NCI-H2196 treated with DMSO at 0.1 percent for 48 hours (cell line): ENCODE results near the gene GJD2.

Experiments used
- DNase-seq: peaks from one replicate; lab custom pipeline; 2025; ENCODE audit not compliant: unreplicated experiment; lab: John Stamatoyannopoulos, UW

Gene GJD2

DNA sequence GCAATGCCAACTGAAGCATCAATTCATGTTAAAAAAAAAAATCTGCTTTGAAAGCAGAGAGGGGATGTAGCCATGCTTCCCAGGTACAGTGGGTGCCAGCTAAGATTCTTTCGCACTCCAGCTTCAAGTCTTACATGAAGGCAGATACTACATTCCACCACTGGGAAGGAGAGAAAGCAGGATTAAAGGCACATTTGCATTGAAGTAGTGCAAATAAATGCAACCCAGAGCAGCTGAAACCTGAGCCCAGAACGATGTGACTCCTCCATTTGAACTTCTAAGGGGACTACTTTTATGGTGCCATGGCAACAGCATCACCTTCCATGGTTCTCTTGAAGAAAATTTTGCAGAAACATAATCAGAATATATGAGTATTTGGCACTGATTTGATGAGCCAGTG is 19.1 kb upstream of the GJD2 start:
- no peak for DNase-seq

DNA sequence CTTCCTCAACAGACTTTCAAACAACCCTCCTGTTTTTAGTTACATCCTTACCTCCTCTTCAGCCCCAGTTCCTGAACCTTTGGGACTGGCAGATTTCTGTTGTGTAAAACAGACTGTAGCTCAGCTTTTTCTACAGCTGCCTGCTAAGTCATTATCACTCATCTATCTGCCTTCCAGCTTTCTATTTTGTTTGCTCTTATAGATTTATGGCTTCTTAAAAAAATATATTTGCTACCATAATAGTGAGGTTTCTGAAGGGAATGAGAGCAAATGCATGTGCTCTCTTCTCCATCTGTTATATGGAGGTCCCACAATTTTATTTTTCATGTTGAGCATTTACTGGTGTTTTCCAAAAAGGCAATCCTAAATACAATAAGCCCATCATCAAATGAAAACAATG is 18.2 kb upstream of the GJD2 start:
- no peak for DNase-seq

DNA sequence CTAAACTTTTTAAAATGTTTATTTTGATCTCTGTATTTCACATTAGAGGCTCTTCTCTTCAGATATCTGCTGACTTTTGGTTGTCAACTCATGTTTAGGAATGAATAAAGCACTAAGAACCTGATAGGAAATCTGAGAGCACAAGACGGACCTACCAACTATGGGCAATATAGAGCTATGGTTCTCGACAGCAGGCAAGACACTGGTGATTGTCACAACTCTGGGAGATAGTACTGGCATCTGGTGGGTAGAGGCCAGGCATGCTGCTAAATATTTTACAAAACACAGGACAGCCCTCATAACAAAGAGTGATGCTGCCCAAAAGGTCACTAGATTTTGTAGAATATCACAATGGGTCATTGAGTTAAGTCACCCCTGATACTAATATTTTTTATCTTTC is 17.5 kb upstream of the GJD2 start:
- DNase-seq, result no peak

DNA sequence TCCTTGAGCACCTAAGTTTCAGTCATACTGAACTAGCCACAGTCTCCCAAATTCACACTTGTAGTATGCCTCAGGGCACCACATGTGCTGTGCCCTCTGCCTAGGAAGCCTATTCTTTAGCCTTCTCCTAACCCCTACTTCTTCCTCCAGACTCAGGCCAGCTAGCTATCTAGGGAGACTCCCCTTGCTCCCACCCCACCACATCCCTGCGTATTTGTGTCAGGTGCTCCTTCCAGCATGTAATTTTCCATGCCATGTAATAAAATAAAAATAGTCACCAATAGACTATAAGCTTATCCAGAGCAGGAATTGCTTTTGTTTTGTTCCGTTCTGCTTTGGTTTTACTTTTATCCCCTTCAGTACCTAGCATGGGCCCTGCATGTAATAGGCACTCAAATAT is 14.9 kb upstream of the GJD2 start:
- DNase-seq, result no peak

DNA sequence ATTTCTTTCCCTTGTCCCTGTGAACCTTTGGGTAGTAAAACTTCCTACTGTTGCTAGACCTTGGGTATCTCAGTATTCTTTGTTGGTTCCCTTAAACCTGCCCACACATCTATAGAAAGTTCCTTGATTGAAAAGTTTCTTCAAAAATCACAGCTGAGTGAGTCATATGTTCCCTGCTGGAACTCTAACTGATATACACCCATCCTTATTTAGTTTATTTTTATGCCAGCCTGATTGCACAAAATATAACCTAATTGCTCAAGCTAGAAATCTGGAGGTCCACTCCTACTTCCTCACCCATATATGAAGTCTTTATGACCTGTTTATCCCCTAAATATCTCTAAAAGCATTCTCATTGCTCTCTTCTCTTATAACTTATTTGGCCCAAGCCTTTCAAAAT is 13.7 kb upstream of the GJD2 start:
- no peak for DNase-seq

DNA sequence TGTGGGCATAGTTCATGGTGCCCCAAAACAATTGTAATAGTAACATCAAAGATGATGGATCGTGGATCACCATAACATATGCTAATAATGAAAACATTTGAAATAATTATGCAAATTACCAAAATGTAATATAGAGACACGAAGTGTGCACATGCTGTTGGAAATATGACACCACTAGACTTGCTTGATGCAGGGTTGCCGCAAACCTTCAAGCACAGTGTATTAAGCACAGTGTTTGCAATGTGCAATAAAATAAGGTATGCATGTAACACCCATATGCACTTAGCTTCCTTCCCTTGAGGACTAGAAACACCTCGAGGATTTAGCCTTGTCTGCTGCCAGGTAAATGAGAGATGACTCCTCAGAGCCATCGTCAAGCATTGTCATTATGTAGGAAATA is 10.9 kb upstream of the GJD2 start:
- no peak for DNase-seq

DNA sequence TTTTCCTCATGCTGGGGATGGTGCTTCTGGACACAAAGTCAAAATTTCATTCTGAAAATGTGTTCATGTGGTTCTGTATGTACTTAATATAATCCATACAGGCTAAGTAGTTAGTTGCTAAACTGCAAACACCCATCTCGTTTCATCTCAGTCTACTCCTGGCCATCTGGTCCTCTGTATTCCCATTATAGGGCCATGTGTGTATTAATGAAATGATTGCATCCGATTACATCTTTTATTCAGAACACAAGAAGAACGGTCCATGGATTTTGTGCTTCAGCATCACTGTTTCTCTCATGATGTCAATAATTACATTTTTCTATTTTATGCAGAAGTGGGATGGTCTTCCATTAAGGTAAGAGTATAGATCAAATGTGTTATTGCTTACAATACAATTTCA is 6.1 kb upstream of the GJD2 start:
- DNase-seq, result no peak

DNA sequence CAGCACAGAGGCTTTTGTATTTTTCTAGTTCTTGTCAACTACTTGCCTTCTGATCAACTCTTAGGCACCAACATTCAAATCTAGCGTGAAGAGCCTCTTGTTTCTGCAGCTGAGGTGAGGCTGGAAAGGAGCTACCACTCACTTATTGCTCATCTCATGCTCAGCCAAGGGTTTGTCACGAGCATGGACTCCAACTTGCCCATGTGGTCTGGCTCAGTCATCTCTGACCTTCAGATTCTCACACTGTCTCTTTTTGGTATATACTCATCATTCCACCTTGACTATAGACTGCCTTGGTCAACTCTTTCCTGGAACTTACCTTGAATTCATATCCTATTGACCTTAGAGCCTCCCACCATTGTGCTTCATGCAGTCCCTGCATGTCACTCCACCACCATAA is 5.2 kb upstream of the GJD2 start:
- DNase-seq, result no peak

DNA sequence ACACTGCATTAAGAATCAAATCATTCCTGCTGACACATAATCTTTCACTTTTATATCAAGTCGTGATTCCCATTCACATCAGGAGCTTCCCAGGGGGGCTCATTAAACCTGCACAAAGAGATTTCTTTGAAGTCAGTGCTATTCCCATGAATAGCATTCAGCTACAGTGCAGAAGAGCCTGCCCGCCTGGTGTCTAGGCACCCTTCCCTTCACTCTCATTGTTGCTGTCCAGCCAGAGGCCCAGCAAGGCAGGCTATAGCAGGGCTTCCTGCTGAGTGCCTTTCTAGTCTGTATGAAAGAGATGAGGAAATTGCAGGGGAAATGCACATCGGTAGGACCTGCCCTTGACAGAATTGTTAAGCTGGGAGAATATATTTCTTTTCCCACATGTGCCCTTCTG is 4.5 kb upstream of the GJD2 start:
- DNase-seq, result no peak

DNA sequence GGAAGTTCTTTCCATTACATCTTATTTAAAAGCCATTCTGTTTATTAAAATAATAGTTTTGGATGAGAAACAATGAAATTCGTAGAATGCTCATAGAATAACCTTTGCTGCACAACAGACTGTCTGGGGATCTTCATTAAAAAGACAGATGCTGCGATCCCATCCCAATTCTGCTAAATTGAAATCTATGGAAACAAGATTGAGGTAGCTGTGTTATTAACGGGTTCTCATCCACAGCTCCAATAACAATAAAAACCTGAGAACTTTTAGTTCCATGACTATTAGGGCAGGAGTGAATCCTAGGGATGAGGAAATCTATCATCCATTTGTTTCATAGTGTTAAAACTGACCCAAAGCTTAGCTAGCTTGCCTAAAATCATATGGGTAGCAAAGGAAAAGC is 2.5 kb upstream of the GJD2 start:
- DNase-seq, result no peak

DNA sequence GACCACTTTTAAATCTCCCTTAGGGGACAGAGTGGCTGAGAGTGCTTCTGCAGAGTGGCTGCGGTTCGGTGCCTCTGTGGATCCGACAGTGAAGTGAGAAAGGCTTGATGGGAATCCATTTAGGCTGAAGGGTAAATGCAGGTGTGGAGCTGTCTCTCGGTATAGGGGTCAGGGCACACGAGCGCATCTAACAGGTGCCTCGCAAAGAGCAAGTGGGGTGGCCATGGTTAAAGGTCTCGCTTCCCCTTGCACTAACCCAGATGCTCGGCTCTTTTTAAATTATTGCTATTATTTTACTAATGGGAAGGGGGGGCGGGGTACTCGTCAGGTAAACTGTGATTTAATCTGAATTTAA is 598 bp upstream of the GJD2 start:
- no peak for DNase-seq

DNA sequence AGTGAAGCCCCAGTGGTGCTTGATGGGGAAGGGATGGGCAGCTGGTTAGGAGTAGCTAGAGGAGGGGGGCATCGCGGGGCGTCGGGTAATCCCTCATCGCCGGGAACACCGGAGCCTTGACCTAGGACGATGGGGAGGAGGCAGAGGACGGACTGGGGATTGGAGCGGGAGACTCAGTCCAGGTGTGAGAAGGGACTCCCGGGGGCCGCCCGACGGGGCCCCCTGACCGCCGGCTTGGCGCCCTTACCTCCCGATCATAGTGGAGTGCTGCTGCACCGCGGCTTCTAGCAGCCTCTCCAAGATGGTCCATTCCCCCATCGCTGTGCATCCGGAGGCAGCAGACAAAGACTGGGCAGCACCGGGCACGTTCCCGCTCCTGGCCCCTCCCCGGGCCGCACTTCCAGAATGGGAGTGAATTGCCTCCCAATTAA is 612 bp downstream of the GJD2 start:
- DNase-seq, result no peak

DNA sequence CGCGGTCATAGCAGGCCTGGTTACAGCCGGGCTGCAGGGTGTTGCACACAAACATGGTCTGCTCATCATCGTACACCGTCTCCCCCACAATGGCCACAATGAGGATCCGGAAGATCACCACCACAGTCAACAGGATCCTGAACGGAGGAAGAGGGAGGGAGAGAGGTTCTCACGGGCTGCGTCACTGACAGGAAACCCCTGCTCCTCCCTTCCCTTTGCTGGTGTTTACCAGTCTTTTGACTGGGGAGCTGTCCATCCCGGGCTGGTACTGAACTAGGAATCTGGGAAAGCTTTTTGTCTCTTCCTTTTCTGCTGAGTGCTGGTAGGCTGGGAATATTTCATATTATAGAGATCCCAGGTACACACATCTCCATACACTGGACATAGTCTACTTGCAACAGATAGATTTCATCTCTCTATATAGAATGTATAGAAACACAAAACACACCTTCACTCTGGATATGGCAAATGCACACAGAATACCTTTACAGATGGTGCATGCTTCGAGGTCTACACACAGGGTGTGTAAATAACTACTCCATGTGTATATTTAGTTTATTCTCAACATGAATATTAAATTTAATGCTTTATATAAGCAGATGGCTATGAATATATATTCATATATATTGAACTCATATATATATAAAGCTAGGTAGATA is 1.4 kb downstream of the GJD2 start:
- no peak for DNase-seq

DNA sequence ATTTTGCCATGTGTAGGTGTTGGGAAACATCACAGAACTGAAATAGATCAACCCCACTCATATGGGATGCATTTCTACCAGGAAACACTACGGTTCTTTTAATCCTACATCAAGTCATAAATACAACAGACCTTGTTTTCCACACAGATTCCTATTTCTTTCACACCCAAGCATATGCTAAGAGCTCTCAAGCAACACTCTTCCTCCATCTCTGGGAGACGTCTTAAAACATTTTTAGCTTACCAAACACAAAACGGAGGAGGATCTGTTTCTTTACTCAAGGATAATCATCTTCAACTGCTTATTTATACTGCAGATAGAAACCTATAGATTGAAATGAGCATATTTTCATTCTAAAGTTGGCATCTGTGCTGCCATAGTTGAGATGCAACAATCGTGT is 5.1 kb downstream of the GJD2 start:
- DNase-seq, result no peak

DNA sequence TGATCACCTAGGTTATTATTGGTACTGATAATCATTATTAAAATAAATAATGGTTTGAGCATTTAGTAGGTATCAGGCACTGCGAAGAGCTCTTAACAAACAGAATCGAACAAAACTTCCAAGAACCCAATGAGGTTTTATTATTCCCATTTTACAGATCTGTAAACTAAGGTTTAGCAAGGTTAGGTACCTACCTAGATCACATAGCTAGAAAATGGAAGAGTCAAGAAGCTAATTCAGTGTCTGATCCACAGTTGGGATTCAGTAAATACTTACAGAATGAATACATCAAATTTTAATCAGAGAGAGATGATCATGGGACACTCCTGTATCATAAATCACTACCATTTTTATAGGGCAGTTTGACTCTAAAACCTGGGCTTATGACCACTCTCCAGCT is 15.5 kb downstream of the GJD2 start:
- DNase-seq, result no peak

DNA sequence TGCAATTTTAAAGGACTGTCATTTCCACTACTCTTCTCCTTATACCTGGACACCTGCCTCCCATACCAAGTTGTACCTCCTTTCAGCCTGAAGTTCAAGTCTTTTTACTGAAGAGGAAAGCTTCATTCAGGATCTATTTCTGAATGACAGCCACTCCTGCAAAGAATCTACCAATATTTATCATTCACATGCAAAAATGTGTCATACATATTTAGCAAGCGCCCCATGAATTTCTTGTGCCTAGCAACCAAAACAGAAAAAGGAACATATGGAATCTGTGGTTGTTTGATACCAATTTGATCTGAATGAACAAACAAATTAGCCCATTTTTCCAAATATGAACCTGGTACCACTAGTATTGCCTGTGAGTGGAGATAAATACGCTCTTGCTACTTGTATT is 16.8 kb downstream of the GJD2 start:
- no peak for DNase-seq

DNA sequence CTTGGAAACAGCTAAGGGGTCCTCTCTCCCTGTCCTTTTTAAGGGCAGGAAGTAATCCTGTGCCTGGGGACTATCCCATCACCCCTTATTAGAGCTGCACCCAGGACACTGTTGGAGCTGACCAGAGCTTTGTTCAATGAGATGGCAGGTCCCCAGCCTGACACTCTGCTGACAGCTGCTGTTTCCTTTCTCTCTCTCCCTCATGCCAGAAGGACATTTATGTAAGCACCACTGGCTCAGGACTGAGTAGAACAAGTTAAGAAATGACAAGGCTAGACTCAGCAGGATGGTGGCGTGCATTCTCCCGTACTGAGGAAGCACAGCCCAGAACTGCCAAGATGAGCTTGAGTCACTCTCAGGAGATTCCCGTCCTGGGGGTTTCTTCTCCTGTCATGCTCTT is 17.3 kb downstream of the GJD2 start:
- DNase-seq, result no peak

DNA sequence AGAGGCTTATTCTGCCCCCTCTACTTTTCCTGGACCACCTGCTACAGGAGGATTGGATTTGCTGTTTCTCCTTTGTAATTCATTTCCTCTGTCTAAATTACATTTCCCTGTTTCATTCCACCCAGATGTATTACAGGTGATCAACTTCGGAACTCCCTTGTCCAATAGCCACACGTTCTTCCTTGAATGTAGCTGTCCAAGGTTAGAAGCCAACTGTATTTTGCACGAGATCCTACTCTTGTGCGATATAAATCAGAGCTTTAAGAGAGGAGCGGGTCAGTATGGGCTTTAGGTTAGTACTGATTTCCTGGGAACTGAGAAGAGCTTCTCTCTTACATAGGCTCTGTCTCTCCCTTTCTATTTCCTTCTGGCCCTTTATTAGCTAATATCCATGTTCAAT is 20.5 kb downstream of the GJD2 start:
- DNase-seq, result no peak

DNA sequence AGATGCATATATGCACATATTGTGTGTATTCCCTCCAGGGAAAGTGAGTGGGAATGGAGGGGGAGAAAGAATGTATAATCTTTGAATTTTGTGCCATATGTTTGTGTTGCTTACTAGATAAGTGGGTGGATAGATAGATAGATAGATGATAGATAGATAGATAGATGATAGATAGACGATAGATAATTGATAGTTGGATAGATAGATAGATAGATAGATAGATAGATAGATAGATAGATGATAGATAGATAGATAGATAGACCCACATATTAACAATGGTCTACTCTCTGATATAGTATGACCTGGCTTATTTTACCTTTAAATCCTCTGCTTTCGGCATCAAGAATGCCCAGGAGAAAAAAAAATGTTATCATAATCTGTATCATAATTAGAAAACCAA is 21.2 kb downstream of the GJD2 start:
- DNase-seq, result no peak

DNA sequence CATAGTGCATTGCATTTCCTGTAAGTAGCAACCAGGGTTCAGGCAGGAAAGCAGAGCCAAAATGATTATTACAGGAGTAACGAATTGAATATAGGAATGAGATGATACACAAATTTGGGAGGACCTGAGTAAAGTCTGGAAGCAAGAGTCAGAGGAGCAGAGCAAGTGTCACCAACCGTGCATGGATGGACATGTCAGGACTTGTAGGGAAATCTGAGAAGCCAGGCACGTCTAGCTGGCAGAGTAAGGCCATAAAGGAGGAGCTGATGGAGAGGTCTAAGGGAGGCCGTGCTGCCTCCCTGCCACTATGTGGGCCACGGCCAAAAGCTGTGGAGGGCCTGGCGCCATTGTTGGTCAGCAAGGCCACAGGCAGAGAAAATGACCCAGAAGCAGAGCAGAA is 22.4 kb downstream of the GJD2 start:
- no peak for DNase-seq

DNA sequence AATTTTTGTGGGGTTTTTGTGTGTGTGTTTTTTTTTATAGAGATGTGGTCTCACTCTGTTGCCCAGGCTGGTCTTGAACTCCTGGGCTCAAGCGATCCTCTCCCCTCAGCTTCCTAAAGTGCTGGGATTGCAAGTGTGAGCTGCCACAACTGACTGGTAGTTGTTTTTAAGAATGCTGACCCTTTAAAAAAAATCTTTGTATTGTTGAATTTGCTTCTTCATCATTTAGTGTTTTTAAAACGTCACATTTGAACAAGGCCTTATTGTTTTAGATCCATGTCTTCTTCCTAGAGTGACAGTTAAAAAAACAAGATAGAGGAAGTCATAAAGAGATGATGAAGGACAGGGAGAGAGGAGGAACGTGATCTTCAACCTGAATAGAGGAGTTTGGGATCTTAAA is 24.1 kb downstream of the GJD2 start:
- DNase-seq, result no peak

DNA sequence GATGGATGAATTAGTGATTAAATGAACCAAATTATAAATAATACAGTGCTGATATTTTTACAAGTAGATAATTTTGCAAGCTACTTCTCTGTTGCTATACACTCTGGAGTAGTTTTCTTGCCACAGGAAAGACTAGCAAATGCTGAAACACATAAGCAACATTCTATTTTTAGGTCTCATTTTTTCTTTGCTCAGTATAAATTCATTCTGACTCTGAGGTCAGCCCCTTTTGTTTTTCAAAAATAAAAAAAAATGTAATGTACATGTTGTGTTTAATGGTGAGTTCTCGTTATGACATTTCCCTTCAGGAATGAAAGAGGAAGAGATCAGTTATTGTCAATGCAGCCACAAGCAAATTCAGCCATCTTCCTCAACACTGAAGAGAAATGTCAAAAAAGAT is 24.9 kb downstream of the GJD2 start:
- no peak for DNase-seq

DNA sequence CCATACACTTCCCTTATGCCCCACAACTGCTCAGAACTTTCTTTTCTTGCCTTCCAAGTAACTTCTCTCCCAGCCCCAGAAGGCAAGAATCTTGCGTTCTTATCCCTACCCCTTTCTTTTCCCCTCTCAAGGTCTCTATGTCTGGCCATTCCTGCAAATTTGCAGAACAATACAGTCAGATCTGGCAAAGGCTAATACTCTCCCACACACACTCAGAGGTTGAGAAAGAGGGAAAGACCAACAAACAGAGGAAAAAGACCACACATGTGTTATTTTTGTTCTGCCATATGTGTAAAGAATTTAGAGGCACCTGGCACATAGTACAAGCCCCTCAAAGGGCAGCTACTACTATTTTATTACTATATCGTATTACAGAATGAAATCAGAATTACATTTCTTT is 25.7 kb downstream of the GJD2 start:
- DNase-seq, result no peak
